Inferior parietal cortex (tissue), 1 donor: Measurements from ENCODE around the gene ZNF143.
"Not testable (repeated sequence)": the region's sequence is repeated elsewhere in the genome, so short reads cannot be mapped to it uniquely, and the experiment has no call there.

ENCODE experiments used
- DNase-seq: peaks from one replicate; pipeline ENCODE4 v3.0.0-alpha.2; 2016; ENCODE audit errors: extremely low spot score

Gene ZNF143

GRCh38 chr11:9549216-9549615 is 88.4 kb downstream of the ZNF143 start:
- not testable (repeated sequence) for DNase-seq

- no peak for DNase-seq
Measured at GRCh38 chr11:9550191-9550628, 89.4 kb downstream of the ZNF143 start.

GRCh38 chr11:9561279-9561982 is 100.6 kb downstream of the ZNF143 start:
- DNase-seq, result no peak

- no peak for DNase-seq
Measured at GRCh38 chr11:9562716-9563115, 101.9 kb downstream of the ZNF143 start.

- DNase-seq, result no peak
Measured at GRCh38 chr11:9563196-9563730, 102.5 kb downstream of the ZNF143 start.

GRCh38 chr11:9565822-9566560 is 105.2 kb downstream of the ZNF143 start:
- DNase-seq, result peak; percentile 55

- no peak for DNase-seq
Measured at GRCh38 chr11:9566561-9567063, 105.8 kb downstream of the ZNF143 start.

- no peak for DNase-seq
Measured at GRCh38 chr11:9567401-9567800, 106.6 kb downstream of the ZNF143 start.

GRCh38 chr11:9568161-9568853 is 107.5 kb downstream of the ZNF143 start:
- no peak for DNase-seq

GRCh38 chr11:9568854-9569587 is 108.2 kb downstream of the ZNF143 start:
- no peak for DNase-seq

- no peak for DNase-seq
Measured at GRCh38 chr11:9569588-9570164, 108.9 kb downstream of the ZNF143 start.

- DNase-seq, result no peak
Measured at GRCh38 chr11:9570313-9571025, 109.7 kb downstream of the ZNF143 start.

- no peak for DNase-seq
Measured at GRCh38 chr11:9571071-9571762, 110.4 kb downstream of the ZNF143 start.

- no peak for DNase-seq
Measured at GRCh38 chr11:9571763-9572115, 110.9 kb downstream of the ZNF143 start.

GRCh38 chr11:9573052-9573774 is 112.4 kb downstream of the ZNF143 start, which contains the start of gene WEE1:
Gene WEE1 (plus strand): TSS chr11:9573670. CDS start chr11:9573934, 264 bp downstream.
- DNase-seq, result peak; percentile 92

- DNase-seq, result no peak
Measured at GRCh38 chr11:9573775-9574621, 113.2 kb downstream of the ZNF143 start.

- DNase-seq, result no peak
Measured at GRCh38 chr11:9574622-9575259, 113.9 kb downstream of the ZNF143 start.
